Stimulated activated CD4-positive, alpha-beta T cell treated with anti-CD3 and anti-CD28 coated beads, Interleukin-4, amount 100 ng/mL, for 48 hours (primary cell): Measurements from ENCODE around the gene PARVG.

ENCODE experiments used
- DNase-seq, 2 donors: peaks; one replicate each; pipeline ENCODE4 v3.0.0-alpha.2; 2020; ENCODE audit warnings: low read depth in 2 of 2

The PARVG gene

DNA sequence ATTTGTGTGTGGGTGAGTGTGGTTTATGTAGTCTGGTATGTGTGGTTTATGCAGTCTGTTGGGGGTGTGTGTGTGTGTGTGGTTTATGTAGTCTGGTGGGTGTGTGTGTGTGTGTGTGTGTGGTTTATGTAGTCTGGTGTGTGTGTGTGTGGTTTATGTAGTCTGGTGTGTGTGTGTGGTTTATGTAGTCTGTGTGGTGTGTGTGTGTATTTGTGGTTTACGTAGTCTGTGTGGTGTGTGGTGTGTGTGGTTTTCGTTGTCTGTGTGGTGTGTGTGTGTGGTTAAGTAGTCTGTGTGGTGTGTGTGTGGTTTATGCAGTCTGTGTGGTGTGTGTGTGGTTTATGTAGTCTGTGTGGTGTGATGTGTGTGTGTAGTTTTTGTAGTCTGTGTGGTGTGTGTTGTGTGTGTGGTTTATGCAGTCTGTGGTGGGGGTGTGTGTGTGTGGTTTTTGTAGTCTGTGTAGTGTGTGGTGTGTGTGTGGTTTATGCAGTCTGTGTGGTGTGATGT, 26.2 kb upstream of the PARVG start:
- DNase-seq = no peak

DNA sequence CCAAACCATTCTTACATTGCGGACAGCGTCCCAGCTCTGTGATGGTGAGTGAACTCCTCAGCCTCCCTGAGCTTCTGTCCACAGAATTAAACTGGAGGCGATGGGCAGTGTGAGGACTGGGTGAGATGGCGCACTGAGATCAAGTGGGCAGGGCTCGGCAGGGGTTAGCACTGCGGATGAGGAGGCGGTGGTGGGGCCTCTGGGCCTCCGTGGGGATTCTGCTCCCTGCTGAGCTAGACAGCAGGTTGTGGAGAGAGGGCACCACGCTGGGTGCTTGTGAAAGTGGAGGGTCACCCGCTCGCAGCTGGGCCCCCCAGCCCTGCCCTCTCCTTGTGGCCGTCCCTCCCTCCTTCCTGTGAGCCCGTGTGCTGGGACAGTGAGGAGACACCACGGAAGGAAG, 25.6 kb upstream of the PARVG start:
- DNase-seq = no peak

DNA sequence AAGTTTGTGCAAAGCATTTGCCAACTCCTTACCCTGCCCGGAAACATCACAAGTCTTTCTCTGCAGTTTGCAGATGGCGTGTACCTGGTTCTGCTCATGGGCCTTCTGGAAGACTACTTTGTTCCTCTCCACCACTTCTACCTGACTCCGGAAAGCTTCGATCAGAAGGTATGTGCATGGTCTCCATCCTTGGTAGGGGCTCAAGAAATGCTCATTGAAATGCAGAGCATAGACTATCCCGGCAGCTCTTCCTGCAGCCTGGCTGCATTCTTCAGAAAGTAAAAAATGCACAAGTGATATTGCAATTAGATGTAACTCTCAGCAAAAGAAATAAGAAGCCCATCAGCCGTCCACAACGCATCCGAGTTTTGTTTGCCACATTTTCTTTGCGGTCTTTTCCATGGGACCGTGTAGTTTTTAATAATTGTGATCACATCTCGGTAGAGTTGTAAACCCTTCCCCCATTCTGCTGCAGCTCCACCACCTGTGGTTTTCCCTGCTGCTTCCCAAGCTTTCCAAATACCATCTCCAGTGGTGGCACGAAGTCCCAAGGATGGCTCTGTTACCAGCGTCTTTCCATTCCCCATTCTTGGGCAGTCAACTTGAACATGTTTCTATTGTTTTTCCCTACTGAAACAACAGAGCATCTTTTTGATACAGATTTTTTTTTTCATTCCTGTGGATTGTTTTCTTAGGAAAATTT, 22.7 kb upstream of the PARVG start:
- DNase-seq = no peak

DNA sequence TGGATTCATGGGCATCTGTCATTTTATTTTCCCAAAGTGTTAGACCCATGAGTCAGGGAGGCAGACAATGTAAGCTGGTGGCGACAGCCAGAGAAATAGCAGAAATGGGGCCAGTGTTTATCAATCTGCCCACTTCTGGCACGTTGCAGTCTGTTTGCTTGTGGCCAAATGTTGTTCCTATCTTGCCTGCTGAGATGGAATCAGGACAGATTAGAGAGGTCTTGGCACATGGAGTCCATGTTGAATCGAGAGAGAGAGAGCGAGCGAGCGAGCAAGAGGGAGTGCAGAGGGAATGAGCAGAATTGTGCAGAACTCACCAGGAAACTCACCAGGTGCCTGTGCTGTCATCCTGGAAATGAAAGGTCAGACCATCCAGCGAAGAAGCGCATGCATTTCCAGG, 21.9 kb upstream of the PARVG start:
- no peak for DNase-seq

DNA sequence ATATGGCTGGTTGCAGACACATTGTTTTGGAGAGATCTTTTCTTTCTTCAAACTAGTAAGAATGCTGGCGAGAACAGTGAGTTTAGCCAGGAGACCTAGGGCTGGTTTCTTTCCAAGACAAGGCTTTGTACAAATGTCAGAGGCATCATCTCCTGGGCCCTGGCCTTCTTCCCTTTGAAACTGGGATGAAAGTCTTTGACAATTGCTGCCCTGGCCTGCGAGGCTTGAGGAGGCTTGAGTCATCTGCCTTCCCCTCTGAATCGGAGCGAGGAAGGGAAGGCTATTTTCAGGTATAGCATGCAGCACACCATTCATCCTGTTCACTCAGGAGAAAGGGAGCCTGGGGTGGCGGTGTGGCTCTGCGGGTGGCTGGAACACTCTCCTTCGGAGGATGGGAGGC, 21.5 kb upstream of the PARVG start:
- no peak for DNase-seq

DNA sequence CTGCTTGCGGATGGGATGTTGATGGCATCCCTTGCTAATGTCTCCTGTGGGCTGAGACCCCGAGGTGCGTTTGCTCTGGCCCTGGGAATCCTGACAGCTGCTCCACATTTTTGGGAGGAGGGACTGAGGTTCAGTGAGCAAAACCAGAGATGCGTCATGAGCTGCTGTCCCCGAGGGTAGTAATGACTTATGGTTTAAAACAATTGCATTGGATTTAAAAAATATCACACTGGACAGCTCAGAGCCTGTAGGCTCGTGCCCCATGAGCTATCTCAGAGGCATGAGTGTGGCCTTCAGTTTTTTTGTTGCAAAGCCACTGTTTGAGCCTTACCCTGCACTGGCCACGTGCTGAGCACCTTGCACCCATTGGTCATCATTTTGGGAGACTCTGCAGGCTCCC, 20.9 kb upstream of the PARVG start:
- DNase-seq = no peak

DNA sequence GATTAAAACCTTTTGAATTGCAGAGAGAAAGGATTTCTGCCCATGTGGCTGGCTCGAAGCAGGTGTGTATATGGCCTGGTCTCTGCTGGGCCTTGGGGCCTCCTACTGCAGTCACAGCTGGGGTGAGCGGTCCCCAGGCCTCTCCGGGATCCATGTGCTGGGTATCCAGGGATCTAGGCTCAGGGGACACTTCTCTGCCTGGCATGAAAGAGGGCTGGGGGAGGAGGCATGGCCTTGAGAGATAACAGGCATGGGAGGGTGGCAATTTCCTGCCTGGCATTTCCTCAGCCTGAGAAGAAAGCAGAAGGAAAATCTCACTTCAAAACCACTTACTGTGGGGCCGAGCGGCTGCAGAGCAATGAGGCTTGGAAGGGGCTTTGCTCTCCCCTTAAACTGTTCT, 20.3 kb upstream of the PARVG start:
- no peak for DNase-seq

DNA sequence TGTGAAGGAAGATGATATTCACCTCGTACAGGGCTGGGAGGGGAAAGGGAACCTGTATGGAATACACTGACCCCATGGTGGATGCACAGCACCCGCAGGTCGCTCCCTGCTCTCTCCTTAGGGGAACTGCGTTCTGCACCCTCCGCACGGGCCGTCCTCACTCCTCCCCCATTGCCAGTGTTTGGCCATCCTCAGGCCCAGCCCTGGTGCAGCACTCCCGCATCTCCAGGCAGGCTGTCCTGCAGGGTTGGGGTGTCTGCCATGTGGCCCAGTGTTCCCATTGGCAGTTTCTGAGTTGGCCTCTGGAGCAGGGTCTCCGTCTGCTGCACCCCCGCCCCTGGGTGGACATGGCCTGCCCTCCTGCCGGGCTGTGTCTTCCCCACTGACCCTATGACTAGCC, 19.1 kb upstream of the PARVG start:
- DNase-seq = no peak

DNA sequence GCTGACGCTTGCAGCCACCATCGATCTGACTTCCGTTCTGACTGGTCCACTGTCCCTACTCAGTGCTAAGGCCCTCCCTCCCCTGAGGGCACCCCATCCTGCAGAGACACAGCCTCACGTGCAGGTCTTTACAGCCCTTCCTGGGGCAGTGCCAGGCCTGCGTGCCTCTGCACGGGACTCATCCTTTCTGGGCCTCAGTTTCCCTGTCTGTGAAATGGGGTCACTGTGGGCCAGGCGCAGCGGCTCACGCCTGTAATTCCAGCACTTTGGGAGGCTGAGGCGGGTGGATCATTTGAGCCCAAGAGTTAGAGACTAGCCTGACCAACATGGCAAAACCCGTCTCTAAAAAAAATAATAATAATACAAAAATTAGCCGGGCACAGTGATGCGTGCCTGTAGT, 17.8 kb upstream of the PARVG start:
- DNase-seq = no peak

DNA sequence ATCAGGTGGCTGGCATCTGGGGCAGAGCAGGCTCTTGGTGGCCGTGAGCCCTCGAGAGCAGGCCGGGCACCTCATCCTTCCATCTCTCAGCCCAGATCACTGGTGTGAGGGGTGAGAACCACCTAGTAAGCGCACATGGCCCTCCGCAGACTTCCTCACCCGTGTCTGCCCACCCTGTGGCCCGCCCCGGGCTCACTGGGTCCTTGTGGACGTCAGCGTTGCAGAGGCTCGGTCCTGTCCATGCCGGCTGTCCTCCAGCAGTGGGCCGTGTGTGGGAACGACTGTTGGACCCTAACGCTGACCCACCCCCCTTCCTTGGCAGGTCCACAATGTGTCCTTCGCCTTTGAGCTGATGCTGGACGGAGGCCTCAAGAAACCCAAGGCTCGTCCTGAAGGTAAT, 17.2 kb upstream of the PARVG start:
- DNase-seq = no peak

DNA sequence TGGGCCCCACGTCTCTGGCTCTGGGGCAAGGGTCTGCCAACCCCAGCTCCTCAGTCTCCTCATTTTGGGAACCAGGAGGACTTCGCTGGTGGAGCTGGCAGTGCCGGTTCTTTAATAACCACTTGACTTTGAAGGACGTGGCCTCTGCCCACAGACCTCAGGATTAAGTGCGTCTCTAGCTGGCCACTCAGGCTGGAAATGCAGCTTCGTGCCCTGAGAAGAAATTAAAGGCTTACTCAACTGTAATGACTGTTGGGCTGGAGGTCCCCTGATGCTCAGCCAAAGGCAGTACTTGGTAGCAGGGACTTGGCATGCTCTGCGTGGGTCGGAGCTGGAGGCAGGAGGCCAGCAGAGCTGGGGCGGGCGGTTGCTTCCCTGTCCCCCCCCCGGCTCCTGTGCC, 16.7 kb upstream of the PARVG start:
- no peak for DNase-seq

DNA sequence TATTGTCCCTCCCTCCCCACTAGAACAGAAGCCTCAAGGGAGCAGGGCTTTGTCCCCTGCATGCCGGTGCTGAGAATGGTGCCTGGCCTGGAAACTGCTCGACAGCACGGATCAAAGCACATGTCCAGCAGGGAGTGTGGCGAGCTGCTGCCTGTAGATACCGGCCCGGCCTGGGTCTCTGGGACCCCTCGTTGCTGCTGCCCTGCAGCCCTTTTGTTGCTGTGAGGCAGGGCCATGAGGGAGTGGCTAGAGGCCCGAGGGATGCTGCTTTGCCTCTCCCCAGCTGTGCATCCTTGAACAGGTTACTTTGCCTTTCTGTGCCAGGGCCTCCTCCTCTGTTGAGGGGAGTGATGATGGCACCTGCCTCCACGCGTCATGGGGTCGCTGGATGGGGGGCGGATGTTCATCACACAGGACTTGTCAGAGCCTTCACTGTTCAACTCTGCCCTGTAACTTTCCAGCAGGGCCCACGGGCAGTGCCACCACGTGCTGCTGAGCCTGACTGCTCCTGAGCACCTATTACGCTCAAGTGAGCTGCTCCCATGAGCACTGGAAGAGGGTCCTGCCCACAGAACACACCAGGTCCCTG, 15.3 kb upstream of the PARVG start:
- no peak for DNase-seq

DNA sequence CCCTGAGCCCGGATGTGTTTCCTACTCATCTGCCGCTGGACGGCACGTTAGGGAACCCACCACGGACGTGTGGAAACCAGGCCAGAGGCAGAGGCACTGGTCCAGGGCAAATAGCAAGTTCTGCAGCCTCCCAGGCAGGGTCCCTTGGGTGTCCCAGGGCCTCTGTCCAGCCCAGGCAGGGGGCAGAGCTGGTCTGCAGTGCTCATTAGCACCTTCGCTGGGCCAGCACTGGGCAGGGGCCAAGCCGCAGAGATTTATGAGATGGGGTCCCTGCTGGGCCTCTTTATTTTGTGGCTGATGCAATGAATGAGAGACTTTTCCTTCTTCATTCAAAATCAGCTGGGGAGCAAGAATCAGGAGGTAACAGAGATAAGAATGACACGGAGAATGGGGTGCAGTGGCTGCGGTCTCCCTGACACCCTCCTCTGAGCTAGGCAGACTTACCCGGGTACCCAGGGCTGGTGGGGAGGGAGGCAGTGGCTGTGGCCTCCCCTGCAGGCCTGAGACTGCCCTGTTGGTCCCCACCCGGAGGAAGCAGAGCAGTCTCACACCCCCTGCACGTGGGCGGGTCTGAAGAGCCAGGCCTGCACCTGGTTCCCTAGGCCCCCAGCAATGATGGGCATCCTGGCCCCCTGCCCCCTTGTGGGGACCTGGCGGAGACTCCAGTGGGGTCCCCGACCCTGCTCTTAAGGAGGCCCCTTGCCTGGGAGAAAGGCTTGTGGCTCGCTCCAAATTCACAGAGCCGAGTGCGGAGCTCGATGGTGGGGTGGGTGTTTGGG, 14.0 kb upstream of the PARVG start:
- no peak for DNase-seq

DNA sequence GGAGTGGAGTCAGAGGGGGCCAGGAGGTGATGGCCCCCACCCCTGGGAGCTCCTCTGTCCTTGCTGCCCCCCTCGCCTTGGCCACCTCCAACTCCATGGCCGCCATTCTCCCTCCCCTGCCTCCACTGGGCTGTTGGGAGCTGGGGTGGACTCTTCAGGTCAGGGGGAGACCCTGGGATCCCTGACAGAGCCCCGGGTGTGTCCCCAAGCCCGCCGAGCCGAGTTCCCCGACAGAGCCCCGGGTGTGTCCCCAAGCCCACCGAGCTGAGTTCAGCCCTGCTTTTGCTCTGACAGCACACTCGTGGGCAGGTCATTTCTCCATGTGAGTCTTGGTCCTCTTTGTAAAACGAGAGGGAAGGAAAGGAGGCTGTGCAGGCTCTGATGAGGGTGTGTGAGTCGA, 13.2 kb upstream of the PARVG start:
- DNase-seq = no peak

DNA sequence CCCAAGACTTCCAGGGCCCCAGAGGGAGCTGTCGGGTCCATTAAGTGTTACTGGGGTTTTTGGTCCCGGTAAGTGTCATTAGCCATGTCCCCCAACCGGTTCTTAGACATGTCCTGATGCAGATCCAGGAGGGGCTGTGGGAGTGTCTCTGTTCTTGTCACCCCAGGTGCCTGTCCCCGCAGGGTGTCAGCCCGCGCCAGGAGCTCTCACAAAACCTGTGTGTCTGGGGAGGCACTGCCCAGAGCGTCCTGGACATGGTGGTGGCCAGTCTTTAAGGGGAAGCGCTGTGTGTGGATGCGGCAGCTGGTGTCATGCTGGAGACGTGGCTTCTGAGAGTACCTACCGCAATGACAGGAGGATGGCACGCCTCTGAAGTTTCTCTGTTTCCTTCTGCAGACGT, 12.5 kb upstream of the PARVG start:
- DNase-seq = no peak

DNA sequence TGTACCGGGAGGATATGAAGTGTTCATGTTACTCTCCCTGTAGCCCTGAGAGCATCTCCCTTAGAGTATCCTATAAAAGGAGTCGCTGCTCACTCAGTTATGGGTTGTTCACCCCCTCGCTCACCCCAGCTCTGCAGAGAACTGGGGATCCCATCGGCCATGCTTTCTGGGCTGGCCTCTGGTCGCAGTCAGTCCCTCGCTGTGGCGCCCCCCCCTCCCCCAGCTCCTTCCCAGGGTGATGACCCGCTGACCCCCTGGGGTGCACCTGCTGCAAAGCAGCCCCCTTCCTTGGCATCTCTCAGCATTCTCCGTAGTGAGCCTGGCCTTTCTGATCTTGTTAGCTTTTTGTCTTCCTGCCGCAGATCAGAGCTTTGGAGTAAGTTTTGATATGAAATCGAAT, 10.3 kb upstream of the PARVG start:
- no peak for DNase-seq

DNA sequence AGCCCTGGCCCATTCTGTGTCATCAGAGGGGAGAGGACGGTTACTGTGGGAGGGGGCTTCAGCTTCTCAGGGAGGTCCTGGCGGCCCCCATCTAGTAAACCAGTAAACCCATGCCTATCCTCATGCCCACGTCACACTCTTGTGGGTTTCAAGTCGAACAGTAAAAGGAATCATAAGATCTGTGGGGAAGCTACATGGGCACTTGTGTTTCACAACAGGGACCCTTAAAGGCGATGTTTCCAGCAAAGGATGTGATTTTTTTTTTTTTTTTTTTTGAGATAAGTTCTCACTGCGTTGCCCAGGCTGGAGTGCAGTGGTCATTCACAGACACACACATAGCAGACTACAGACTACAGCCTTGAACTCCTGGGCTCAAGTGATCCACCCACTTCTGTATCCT, 9.2 kb upstream of the PARVG start:
- DNase-seq = no peak

DNA sequence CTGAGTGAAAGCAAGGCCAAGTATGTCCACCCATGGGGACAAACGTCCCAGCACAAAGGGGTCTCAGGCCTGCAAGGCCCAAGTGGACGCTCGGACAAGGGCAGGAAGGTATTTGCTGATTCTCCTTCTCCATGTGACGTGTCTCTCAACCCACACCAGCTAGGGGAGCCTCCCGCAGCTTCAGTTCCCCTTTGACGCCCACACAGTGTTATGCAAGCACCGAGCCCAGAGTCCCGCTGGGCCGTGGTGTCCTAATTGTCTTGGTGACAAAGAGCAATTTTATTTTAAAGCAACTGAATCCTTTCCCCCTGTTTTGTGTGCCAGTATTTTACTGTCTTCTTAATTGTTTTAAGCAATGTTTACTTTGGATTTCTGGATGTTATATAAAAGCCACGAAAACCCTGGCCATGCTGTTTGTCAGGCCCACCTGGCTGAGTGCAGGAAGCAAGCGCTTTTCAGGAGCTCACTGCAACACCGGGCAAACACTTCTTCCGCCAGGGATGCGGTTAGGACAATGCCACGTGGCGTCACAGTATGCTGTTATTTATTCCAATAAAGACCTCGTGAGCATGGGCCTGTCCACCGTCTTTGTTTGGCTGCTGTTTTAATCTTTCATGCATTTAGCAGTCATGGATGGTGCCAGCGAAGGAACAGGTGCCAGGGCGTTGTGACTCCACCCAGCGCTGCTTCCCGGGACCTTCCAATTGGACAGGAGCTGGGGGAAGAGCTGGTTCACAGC, 8.2 kb upstream of the PARVG start:
- no peak for DNase-seq

DNA sequence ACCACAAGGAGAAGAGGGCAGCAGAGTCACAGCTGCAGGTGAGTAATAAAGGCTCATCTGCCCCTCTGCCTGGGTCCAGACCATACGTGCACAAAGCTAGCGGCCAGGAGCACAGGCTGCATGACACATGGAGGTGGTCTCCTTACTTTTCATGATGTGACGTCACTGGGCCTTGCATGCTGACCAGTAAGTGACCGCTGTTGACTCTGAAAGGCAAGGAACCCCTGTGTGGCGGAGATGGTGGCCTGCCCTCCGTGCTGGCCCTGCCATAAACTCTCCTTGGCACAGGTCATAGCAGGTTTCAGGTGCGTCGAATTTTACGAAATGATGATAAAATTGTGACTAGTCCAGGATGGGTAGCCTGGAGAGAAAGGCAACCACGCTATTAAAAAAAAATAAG, 7.6 kb upstream of the PARVG start:
- DNase-seq = no peak

DNA sequence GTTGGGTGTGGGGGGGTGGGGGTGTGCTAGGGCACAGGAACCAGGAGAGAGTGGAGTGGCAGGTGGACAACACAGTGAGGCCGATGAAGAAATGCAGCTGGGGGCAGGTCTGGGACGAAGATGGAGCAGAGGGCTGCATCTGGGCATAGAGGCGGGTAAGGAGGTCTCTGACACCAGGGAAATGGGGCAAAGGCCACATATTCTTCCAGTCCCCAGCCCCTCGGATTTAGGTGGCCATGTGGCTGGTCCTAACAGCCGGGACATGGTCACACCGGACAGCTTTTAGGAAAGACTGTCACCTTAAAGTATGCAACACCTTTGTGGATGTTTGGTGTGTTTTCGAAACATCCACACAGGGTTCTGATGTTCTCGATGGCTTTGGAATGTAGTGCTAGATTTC, 5.0 kb upstream of the PARVG start:
- no peak for DNase-seq

DNA sequence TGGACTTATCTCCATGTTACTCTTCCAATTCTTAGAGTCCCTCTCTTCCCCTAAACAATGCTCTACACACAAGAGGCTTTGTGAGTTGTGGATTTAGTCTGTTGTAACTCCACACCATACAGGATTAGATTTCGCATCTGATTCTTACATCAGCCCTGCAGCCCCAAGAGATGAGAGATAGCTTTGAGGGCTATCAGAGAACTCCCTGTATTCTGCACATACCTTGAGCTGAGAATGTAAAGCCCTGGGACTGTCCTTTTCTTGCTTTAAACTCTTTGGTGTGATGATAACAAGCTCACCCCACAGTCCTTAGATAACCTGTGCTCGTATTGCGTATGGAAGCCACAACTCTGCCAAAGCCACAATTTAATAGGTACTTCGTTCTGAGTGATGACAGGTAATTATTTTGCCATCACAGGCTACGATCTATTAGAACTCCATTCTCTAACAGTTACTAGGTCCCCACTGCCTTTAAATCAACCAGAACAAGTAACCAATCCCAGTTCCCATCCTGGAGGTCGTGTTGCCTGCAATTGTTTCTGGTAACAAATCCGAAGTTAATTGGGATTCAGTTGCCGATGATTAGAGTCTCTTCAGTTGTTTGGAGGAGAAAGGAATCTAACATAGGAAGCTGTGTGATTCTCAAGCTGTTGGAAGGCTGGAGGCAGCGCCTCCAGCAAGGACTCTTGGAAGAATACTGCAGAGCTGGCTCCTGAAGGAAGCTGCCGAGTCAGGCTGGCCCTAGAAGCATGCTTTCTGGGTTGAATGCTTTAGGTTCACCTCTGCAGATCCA, 1.3 kb upstream of the PARVG start:
- no peak for DNase-seq
